Mucosa of descending colon (tissue), 3 donors: ENCODE data around the gene SLC25A24. TPM values are rescaled to one million over a fixed set of nuclear protein-coding genes. Genes with fewer than 3 reads are reported as not detected.

Source experiments
- ATAC-seq: fragments of 200-7000 bp; cut with Tn5 transposase; one replicate; pipeline ENCODE4 v1.9.1; 2020; ENCODE audit warnings: mild to moderate bottlenecking, moderate library complexity
- DNase-seq, 3 donors: peaks; one replicate each; pipeline ENCODE4 v3.0.0-alpha.2; 2020
- H3K36me3 ChIP-seq: fragments of 200-600 bp; one replicate; pipeline ENCODE4 v1.8.0; 2021; ENCODE audit warnings: low read depth, mild to moderate bottlenecking
- H3K4me1 ChIP-seq: fragments of 200-600 bp; one replicate; pipeline ENCODE4 v1.8.0; 2021; ENCODE audit warnings: low read depth, mild to moderate bottlenecking
- H3K4me3 ChIP-seq: fragments of 200-600 bp; one replicate; pipeline ENCODE4 v1.8.0; 2021; ENCODE audit warnings: mild to moderate bottlenecking
- H3K9me3 ChIP-seq: fragments of 200-600 bp; one replicate; pipeline ENCODE4 v1.8.0; 2021; ENCODE audit warnings: mild to moderate bottlenecking
- CTCF ChIP-seq: fragments of 200-600 bp; IDR thresholded peaks from one replicate; pipeline ENCODE4 v1.8.0; 2022; ENCODE audit warnings: antibody characterized with exemption, mild to moderate bottlenecking
- intact Hi-C, 2 donors: fragments of 100-400 bp; cut with DNase I in 1 of 2; cut with micrococcal nuclease in 1 of 2; formaldehyde crosslinking; loops; one replicate each; pipeline versions ENCODE4 v1.11.0 to v1.11.1; 2022; cut with DNase I, micrococcal nuclease
- total RNA-seq, 3 donors: library from RNA; stranded (reverse); fragmentation: NEBNext Ultra II Directional in 2 of 3; extraction: Animal tissue kit (Norgen Biotek cat#: 25700) in 2 of 3; gene quantifications; one replicate each; pipeline versions ENCODE4 v1.2.1 to v1.2.4, GENCODE V29; 2021 to 2023
- donor health status: DM: no; HTN: no; CAD: no; lungs with moderate emphysema.
- donor health status: DM: no; HTN: no; CAD: no.
- donor health status: DM: no; HTN: yes; CAD: no.

The SLC25A24 gene
- total RNA-seq, 3 donors from 2014 or later = 38.1 to 81.2 (median 66.7) TPM

- H3K4me3 ChIP-seq = no peak overlapping the region
- H3K9me3 ChIP-seq = no peaks in the 10 kb centered on the region
- no peaks in the 10 kb centered on the region for H3K4me1 ChIP-seq
- no peak for ATAC-seq
- no peaks in the 10 kb centered on the region for H3K36me3 ChIP-seq
- DNase-seq = no peak
- no peak for TF ChIP-seq CTCF
- intact Hi-C loops = loop anchor here in 1 of 2 donors (5.0 kb wide), 1 partner anchor 358 kb away; no protein-coding TSS in a partner anchor
These were observed 69.3 kb downstream of the SLC25A24 start for GRCh38 chr1:108130794-108131193.

GRCh38 chr1:108129999-108130398 is 70.1 kb downstream of the SLC25A24 start:
- DNase-seq (no peak), ATAC-seq (no peak)
- intact Hi-C loops = loop anchor here in 1 of 2 donors (5.0 kb wide), 2 partner anchors 348 to 358 kb away; no protein-coding TSS in a partner anchor
- Histone ChIP-seq H3K4me3 (no peak overlapping the region), H3K9me3 (no peaks in the 10 kb centered on the region), H3K36me3 (no peaks in the 10 kb centered on the region), H3K4me1 (no peaks in the 10 kb centered on the region)
- TF ChIP-seq CTCF = no peak

GRCh38 chr1:108125312-108126138 is 74.6 kb downstream of the SLC25A24 start:
- DNase-seq (peak in 1 of 3 donors; percentile 54), ATAC-seq (peak; percentile 93)
- H3K4me3 ChIP-seq = no peak overlapping the region
- no peaks in the 10 kb centered on the region for H3K9me3 ChIP-seq
- H3K4me1 ChIP-seq = no peaks in the 10 kb centered on the region
- peak; percentile 82 for TF ChIP-seq CTCF
- no peaks in the 10 kb centered on the region for H3K36me3 ChIP-seq
- intact Hi-C loops = loop anchor here (2.0 to 5.0 kb wide), 2 partner anchors 343 kb away; no protein-coding TSS in a partner anchor

GRCh38 chr1:108124622-108125311 is 75.4 kb downstream of the SLC25A24 start:
- no peak for DNase-seq
- no peaks in the 10 kb centered on the region for H3K36me3 ChIP-seq
- no peak overlapping the region for H3K4me3 ChIP-seq
- H3K4me1 ChIP-seq = no peaks in the 10 kb centered on the region
- intact Hi-C loops = loop anchor here (2.0 to 5.0 kb wide), 2 partner anchors 342 kb away; no protein-coding TSS in a partner anchor
- no peaks in the 10 kb centered on the region for H3K9me3 ChIP-seq
- ATAC-seq = no peak
- no peak for TF ChIP-seq CTCF

- H3K4me3 ChIP-seq = no peak overlapping the region
- ATAC-seq (no peak), DNase-seq (no peak)
- no peaks in the 10 kb centered on the region for H3K9me3 ChIP-seq
- H3K36me3 ChIP-seq = no peaks in the 10 kb centered on the region
- intact Hi-C loops = loop anchor here in 1 of 2 donors (2.0 kb wide), 1 partner anchor 341 kb away; no protein-coding TSS in a partner anchor
- H3K4me1 ChIP-seq = no peaks in the 10 kb centered on the region
- TF ChIP-seq CTCF = no peak
These were observed 76.1 kb downstream of the SLC25A24 start for GRCh38 chr1:108124023-108124422.
